Middle frontal gyrus (tissue), 1 donor: ENCODE data around the gene UBE2J2.
"Not testable (repeated sequence)": the region's sequence is repeated elsewhere in the genome, so short reads cannot be mapped to it uniquely, and the experiment has no call there.

Experiments
- DNase-seq: peaks from one replicate; pipeline ENCODE4 v3.0.0-alpha.2; 2015; ENCODE audit warnings: low spot score; ENCODE audit errors: extremely low spot score

The UBE2J2 gene

GRCh38 chr1:1273512-1274298 is at the start of gene UBE2J2:
Gene UBE2J2, minus strand, starts transcription at chr1:1273854. Its CDS starts 5,862 bp downstream, at chr1:1267992.
- DNase-seq = peak; percentile 79

GRCh38 chr1:1322952-1323351 is 49.3 kb upstream of the UBE2J2 start:
- no peak for DNase-seq

GRCh38 chr1:1322418-1322817 is 48.8 kb upstream of the UBE2J2 start:
- DNase-seq = no peak

DNA sequence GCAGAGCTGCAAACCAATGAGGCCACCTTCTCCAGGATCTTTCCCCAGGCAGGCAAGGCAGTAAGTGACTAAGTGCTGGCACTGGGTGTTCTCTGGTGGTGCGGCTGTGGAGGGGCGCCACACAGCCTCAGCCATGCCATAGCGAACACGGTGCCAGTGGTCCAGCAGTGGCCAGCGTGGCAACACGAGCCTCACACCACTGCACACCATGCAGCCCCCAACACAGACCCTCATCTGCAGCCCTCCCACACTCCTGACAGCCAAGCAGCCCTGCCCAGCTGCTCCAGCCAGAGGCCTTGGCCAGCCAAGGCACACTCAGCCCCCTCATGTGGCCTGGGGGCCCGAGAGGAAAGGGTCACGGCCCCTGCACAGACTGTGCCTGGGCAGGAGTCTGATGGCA is 47.8 kb upstream of the UBE2J2 start:
- no peak for DNase-seq

- no peak for DNase-seq
These were observed 47.2 kb upstream of the UBE2J2 start for GRCh38 chr1:1320666-1321448.

- no peak for DNase-seq
These were observed 45.9 kb upstream of the UBE2J2 start for GRCh38 chr1:1319646-1319941.

- DNase-seq = no peak
These were observed 45.4 kb upstream of the UBE2J2 start for GRCh38 chr1:1318777-1319645.

DNA sequence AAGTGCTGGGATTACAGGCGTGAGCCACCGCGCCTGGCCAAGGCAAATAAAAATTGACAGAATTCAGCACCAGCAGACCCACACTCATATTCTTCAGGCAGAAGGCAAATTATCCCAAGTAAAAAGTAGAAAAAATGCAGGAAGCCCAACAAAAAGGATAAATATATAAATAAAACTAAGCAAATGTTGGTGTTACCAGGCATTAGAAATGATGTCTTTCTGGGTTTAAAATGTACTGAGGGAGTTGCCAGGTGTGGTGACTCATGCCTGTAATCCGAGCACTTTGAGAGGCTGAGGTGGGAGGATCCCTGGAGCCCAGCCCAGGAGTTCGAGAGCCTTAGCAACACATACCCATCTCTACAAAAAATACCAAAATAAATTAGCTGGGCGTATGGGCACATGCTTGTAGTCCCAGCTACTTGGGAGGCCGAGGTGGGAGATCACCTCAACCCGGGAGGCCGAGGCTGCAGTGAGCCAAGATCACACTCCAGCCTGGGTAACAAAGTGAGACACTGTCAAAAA is 44.5 kb upstream of the UBE2J2 start:
- peak; percentile 35 for DNase-seq

GRCh38 chr1:1317420-1317819 is 43.8 kb upstream of the UBE2J2 start:
- DNase-seq = no peak

GRCh38 chr1:1316199-1316598 is 42.5 kb upstream of the UBE2J2 start:
- not testable (repeated sequence) for DNase-seq

DNA sequence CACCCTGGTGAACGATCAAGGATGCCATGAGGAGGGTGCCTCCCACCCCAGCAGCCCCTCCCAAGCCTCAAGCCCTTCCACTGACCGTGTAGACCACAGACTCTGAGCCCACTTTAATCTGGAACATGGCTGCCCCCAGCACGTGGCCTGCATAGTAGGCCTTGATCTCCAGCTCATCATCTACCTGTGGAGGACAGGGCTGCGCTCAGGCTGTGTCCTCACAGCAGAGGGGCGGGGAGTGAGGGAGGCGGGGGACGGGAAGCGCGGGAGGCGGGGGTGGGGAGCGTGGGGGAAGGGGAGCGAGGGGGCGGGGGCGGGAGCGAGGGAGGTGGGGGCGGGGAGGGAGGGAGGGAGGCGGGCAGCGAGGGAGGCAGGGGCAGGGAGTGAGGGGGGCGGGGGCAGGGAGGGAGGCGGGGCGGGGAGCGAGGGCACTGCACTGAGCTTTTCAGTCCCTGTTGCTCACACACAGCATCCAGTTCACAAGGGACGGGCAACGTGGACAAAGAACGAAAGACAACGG is 41.8 kb upstream of the UBE2J2 start:
- DNase-seq = no peak

GRCh38 chr1:1314678-1315335 is 41.2 kb upstream of the UBE2J2 start:
- no peak for DNase-seq

DNA sequence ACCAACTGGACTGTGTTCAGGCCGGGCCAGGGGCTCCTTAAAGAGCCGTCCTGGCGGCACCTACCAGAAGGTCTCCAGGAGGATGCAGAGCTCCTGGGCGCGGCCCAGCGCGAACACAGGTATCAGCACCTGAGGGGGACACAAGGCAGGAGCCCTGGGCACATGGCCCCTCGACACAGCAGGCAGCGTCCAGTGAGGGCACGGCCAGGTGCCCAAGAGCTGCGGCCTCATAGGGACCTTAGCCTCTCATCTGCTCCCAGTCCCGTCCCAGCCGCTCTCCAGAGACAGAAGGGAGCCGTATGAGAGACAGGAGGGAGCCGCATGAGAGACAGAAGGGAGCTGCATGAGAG is 40.6 kb upstream of the UBE2J2 start:
- DNase-seq = no peak

DNA sequence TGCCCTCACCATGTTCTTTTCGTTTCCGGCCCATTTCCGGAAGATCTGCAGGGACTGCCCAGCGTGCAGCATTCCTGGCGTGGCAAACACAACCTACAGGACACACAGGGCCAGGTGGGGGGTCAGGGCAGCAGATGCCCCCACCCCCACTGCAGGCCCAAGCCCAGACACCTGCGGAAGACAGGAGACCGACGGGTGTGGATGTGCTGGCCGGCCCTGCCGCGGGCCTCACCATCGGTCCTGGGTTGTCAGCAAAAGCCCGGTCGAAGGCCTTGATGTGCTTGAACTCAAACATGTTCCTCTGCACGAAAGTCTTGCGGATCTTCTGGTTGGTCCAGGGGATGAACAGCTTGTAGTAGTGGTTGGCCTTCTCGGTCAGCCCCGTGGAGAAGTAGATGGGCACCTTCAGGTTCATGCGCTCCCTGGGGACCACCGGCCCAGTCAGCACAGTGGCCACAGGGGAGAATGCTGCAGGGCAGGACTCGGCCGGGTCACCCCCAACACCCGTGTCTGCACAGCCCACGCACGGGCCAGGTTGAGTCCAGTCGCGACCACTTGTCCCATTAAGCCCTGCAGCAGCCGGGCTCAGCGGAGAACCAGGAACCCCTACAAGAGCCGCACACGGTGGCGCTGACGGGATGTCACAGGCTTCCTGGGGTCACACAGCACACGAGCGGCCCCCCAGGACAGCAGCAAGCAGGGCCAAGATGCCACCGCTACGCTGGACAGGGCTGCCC is 40.0 kb upstream of the UBE2J2 start:
- DNase-seq = no peak

GRCh38 chr1:1312450-1313314 is 39.0 kb upstream of the UBE2J2 start:
- DNase-seq = no peak

GRCh38 chr1:1311107-1312104 is 37.8 kb upstream of the UBE2J2 start:
- DNase-seq = no peak

GRCh38 chr1:1310476-1311053 is 36.9 kb upstream of the UBE2J2 start:
- DNase-seq = no peak

DNA sequence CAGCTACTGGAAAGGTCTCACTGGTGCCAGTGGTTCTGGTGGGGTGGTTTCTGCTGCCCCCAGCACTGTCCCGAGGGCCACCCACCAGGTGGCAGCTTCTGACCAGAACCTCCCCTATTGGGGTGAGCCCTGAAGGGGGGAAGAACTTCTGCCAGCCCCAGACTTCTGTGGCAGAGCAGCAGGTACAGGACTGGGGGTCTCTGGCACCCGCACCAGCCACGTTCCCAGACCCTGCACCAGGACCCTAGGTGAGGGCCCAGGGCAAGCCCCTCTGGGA is 36.4 kb upstream of the UBE2J2 start:
- DNase-seq = no peak
